ENCODE results near the gene STH. TPM values are rescaled to one million over a fixed set of nuclear protein-coding genes. Genes with fewer than 3 reads are reported as not detected.
A peak's percentile ranks its signal among the peaks of the same experiment; 100 is the strongest.
"Not testable (repeated sequence)": the region's sequence is repeated elsewhere in the genome, so short reads cannot be mapped to it uniquely, and the experiment has no call there.

The STH gene
- total and polyA plus RNA-seq, 3 donors from 2014 or later, result 1.3 TPM; not detected in 2

DNA sequence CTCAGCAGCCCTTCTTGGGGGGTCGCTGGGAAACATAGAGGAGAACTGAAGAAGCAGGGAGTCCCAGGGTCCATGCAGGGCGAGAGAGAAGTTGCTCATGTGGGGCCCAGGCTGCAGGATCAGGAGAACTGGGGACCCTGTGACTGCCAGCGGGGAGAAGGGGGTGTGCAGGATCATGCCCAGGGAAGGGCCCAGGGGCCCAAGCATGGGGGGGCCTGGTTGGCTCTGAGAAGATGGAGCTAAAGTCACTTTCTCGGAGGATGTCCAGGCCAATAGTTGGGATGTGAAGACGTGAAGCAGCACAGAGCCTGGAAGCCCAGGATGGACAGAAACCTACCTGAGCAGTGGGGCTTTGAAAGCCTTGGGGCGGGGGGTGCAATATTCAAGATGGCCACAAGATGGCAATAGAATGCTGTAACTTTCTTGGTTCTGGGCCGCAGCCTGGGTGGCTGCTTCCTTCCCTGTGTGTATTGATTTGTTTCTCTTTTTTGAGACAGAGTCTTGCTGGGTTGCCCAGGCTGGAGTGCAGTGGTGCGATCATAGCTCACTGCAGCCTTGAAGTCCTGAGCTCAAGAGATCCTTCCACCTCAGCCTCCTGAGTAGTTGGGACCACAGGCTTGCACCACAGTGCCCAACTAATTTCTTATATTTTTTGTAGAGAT, 3.4 kb downstream of the STH start:
- Histone ChIP-seq H3K27ac (no peak overlapping the region), H3K36me3 (ENCODE audit: low read depth, missing control alignments) (no peaks in the 10 kb centered on the region), H3K4me3 (no peak overlapping the region), H3K4me1 (peaks cover 4% of the 10 kb centered on the region), H3K27me3 (no peaks in the 10 kb centered on the region), H3K9me3 (no peaks in the 10 kb centered on the region)
- intact Hi-C loops (cut with DNase I; ENCODE audit: low total_unique reads), result loop anchor here (10.0 kb wide), 1 partner anchor 272 kb away; no protein-coding TSS in a partner anchor
- TF ChIP-seq POLR2A (IDR thresholded peaks at IDR 0.05), result no peak
- TF ChIP-seq CTCF (IDR thresholded peaks at IDR 0.05), result peak; percentile 95 to 98 (median 96)
- WGBS, 2 donors, result 36 to 38% methylated on average over 8 of the region's 8 CpGs
- peak; percentile 84 for DNase-seq

GRCh38 chr17:46002973-46003316, 3.9 kb downstream of the STH start:
- TF ChIP-seq POLR2A (IDR thresholded peaks at IDR 0.05) (no peak), CTCF (IDR thresholded peaks at IDR 0.05) (no peak)
- H3K4me3 ChIP-seq, result no peak overlapping the region

DNA sequence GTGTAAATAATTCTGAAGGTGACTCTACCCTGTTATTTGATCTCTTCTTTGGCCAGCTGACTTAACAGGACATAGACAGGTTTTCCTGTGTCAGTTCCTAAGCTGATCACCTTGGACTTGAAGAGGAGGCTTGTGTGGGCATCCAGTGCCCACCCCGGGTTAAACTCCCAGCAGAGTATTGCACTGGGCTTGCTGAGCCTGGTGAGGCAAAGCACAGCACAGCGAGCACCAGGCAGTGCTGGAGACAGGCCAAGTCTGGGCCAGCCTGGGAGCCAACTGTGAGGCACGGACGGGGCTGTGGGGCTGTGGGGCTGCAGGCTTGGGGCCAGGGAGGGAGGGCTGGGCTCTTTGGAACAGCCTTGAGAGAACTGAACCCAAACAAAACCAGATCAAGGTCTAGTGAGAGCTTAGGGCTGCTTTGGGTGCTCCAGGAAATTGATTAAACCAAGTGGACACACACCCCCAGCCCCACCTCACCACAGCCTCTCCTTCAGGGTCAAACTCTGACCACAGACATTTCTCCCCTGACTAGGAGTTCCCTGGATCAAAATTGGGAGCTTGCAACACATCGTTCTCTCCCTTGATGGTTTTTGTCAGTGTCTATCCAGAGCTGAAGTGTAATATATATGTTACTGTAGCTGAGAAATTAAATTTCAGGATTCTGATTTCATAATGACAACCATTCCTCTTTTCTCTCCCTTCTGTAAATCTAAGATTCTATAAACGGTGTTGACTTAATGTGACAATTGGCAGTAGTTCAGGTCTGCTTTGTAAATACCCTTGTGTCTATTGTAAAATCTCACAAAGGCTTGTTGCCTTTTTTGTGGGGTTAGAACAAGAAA, 5.1 kb downstream of the STH start:
- H3K4me1 ChIP-seq, result peaks cover 4% of the 10 kb centered on the region
- H3K27ac ChIP-seq, result no peak overlapping the region

More at GRCh38 chr17:46002973-46003316, 3.9 kb downstream of the STH start:
- Histone ChIP-seq H3K27ac (no peak overlapping the region), H3K36me3 (ENCODE audit: low read depth, missing control alignments) (no peaks in the 10 kb centered on the region), H3K27me3 (no peaks in the 10 kb centered on the region), H3K9me3 (no peaks in the 10 kb centered on the region), H3K4me1 (peaks cover 4% of the 10 kb centered on the region)
- WGBS, 2 donors, result 73 to 82% methylated on average over 7 of the region's 7 CpGs
- DNase-seq, result no peak
- intact Hi-C loops (cut with DNase I; ENCODE audit: low total_unique reads), result loop anchor here (10.0 kb wide), 1 partner anchor 272 kb away; no protein-coding TSS in a partner anchor

DNA sequence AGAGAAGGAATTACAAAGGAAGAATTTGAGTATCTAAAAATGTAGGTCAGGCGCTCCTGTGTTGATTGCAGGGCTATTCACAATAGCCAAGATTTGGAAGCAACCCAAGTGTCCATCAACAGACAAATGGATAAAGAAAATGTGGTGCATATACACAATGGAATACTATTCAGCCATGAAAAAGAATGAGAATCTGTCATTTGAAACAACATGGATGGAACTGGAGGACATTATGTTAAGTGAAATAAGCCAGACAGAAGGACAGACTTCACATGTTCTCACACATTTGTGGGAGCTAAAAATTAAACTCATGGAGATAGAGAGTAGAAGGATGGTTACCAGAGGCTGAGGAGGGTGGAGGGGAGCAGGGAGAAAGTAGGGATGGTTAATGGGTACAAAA, 7.0 kb downstream of the STH start:
- H3K27ac ChIP-seq; H3K9me3 ChIP-seq; H3K27me3 ChIP-seq; H3K4me1 ChIP-seq; H3K4me3 ChIP-seq; H3K36me3 ChIP-seq (ENCODE audit: low read depth, missing control alignments); DNase-seq: not testable (repeated sequence)
- intact Hi-C loops (cut with DNase I; ENCODE audit: low total_unique reads), result loop anchor here (10.0 kb wide), 1 partner anchor 269 kb away; no protein-coding TSS in a partner anchor
- WGBS, 2 donors, result 88 to 100% methylated on average over 1 of the region's 1 CpG

More for the DNA sequence above, 5.1 kb downstream of the STH start:
- intact Hi-C loops (cut with DNase I; ENCODE audit: low total_unique reads), result loop anchor here (10.0 kb wide), 1 partner anchor 271 kb away; no protein-coding TSS in a partner anchor
- WGBS, 2 donors, result 36 to 53% methylated on average over 4 to 6 of the region's 6 CpGs
- no peaks in the 10 kb centered on the region for H3K36me3 ChIP-seq (ENCODE audit: low read depth, missing control alignments)
- peak; percentile 64 for DNase-seq
- H3K4me3 ChIP-seq, result no peak overlapping the region
- H3K27me3 ChIP-seq, result no peaks in the 10 kb centered on the region
- no peak for TF ChIP-seq CTCF (IDR thresholded peaks at IDR 0.05)
- no peak for TF ChIP-seq POLR2A (IDR thresholded peaks at IDR 0.05)
- no peaks in the 10 kb centered on the region for H3K9me3 ChIP-seq

- 81 to 82% methylated on average over 2 of the region's 2 CpGs for WGBS, 2 donors
- Histone ChIP-seq H3K36me3 (ENCODE audit: low read depth, missing control alignments) (no peaks in the 10 kb centered on the region), H3K4me1 (peaks cover 4% of the 10 kb centered on the region), H3K27me3 (no peaks in the 10 kb centered on the region), H3K27ac (no peak overlapping the region), H3K4me3 (no peak overlapping the region), H3K9me3 (no peaks in the 10 kb centered on the region)
- intact Hi-C loops (cut with DNase I; ENCODE audit: low total_unique reads), result loop anchor here (10.0 kb wide), 1 partner anchor 267 kb away; no protein-coding TSS in a partner anchor
- no peak for DNase-seq
- TF ChIP-seq CTCF (IDR thresholded peaks at IDR 0.05) (no peak), POLR2A (IDR thresholded peaks at IDR 0.05) (no peak)
Observed at GRCh38 chr17:46007461-46007965, 8.5 kb downstream of the STH start.

Data from testis (tissue), 3 donors.